GM18951 (cell line): ENCODE results near the gene KCNF1.

ENCODE experiments used
- POLR2A ChIP-seq: IDR thresholded peaks from 4 replicates; pipeline ENCODE4 v1.6.1; 2011; ENCODE audit warnings: mild to moderate bottlenecking; ENCODE audit not compliant: insufficient read length, insufficient read depth; ENCODE audit errors: extremely low read depth
- in situ Hi-C: fragments of 300-500 bp; cut with MboI; formaldehyde crosslinking; loops from one replicate; pipeline ENCODE4 v1.12.0; 2022; ENCODE audit warnings: low sequenced_read_pairs, mixed read lengths, inconsistent platforms; ENCODE audit not compliant: unreplicated experiment

Gene KCNF1

GRCh38 chr2:10873790-10874437 is 37.8 kb upstream of the KCNF1 start:
- in situ Hi-C loops, result no loop called here
- TF ChIP-seq POLR2A, result no peak

- TF ChIP-seq POLR2A, result no peak
- in situ Hi-C loops, result no loop called here
These were observed 36.6 kb upstream of the KCNF1 start for GRCh38 chr2:10875126-10875525.

GRCh38 chr2:10876394-10876793 is 35.3 kb upstream of the KCNF1 start:
- in situ Hi-C loops, result no loop called here
- no peak for TF ChIP-seq POLR2A

- no peak for TF ChIP-seq POLR2A
- in situ Hi-C loops, result no loop called here
These were observed 34.8 kb upstream of the KCNF1 start for GRCh38 chr2:10876963-10877362.

GRCh38 chr2:10877651-10878111 is 34.1 kb upstream of the KCNF1 start:
- no peak for TF ChIP-seq POLR2A
- in situ Hi-C loops, result no loop called here

- in situ Hi-C loops, result no loop called here
- TF ChIP-seq POLR2A, result no peak
These were observed 33.3 kb upstream of the KCNF1 start for GRCh38 chr2:10878268-10878915.

GRCh38 chr2:10879159-10879558 is 32.6 kb upstream of the KCNF1 start:
- no peak for TF ChIP-seq POLR2A
- in situ Hi-C loops, result no loop called here

- no peak for TF ChIP-seq POLR2A
- in situ Hi-C loops, result no loop called here
These were observed 31.8 kb upstream of the KCNF1 start for GRCh38 chr2:10879624-10880585.

- in situ Hi-C loops, result no loop called here
- no peak for TF ChIP-seq POLR2A
These were observed 31.0 kb upstream of the KCNF1 start for GRCh38 chr2:10880586-10881321.

GRCh38 chr2:10882568-10882967 is 29.2 kb upstream of the KCNF1 start:
- TF ChIP-seq POLR2A, result no peak
- in situ Hi-C loops, result no loop called here

GRCh38 chr2:10883066-10883465 is 28.7 kb upstream of the KCNF1 start:
- in situ Hi-C loops, result no loop called here
- no peak for TF ChIP-seq POLR2A

- in situ Hi-C loops, result no loop called here
- no peak for TF ChIP-seq POLR2A
These were observed 27.8 kb upstream of the KCNF1 start for GRCh38 chr2:10883801-10884478.

- in situ Hi-C loops, result no loop called here
- no peak for TF ChIP-seq POLR2A
These were observed 27.2 kb upstream of the KCNF1 start for GRCh38 chr2:10884574-10884975.
